ENCODE measurements around the gene MRPL28. TPM values are rescaled to one million over a fixed set of nuclear protein-coding genes. Genes with fewer than 3 reads are reported as not detected.

MRPL28 gene
- total RNA-seq, 1 donor from 2014 or later: 82.2 TPM

DNA sequence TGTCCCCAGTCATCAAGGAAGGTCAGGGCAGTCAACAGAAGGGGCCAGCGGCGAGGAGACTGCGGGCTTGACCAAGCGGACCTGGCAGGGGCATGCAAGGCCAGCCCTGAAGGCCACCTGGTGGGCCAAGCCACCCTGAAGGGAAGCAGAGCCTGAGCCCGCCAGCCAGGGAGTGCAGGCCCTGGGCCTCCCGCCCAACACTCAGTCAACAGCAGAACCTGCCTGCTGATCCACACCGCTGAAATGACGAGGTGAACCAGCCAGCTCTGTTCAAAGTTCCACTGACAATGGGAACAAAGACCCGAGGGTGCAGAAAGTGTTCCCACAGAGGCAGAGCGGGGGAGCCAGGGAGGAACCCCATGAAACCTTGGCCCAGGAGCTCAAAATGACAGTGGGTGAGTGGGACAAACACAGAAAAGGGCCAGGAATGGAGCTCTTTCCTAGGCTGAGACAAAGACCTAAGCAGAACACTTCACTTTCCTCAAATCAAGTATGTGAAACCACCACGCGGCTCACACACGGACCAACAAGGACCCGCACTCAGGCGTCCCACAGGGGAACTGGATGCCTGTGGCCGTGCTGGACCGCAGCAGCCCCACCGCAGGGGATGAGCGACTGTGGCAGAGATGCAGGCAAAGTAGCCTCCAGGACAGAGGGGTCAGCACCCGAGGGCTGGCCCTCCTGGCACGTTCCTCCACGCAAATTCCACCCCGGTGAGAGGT lies 29.8 kb downstream of the MRPL28 start:
- no peak for TF ChIP-seq EZH2phosphoT487 (IDR thresholded peaks at IDR 0.05)
- TF ChIP-seq EZH2 (IDR thresholded peaks at IDR 0.05): no peak
- TF ChIP-seq, protein P1, sequence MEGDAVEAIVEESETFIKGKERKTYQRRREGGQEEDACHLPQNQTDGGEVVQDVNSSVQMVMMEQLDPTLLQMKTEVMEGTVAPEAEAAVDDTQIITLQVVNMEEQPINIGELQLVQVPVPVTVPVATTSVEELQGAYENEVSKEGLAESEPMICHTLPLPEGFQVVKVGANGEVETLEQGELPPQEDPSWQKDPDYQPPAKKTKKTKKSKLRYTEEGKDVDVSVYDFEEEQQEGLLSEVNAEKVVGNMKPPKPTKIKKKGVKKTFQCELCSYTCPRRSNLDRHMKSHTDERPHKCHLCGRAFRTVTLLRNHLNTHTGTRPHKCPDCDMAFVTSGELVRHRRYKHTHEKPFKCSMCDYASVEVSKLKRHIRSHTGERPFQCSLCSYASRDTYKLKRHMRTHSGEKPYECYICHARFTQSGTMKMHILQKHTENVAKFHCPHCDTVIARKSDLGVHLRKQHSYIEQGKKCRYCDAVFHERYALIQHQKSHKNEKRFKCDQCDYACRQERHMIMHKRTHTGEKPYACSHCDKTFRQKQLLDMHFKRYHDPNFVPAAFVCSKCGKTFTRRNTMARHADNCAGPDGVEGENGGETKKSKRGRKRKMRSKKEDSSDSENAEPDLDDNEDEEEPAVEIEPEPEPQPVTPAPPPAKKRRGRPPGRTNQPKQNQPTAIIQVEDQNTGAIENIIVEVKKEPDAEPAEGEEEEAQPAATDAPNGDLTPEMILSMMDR (IDR thresholded peaks at IDR 0.05): no peak
- Histone ChIP-seq H3K4me2 (no peak overlapping the region), H3K27ac (no peak overlapping the region), H3K4me3 (no peak overlapping the region), H3F3A (ENCODE audit: low read depth) (no peaks in the 10 kb centered on the region), H3K36me3 (no peaks in the 10 kb centered on the region), H3K79me2 (ENCODE audit: low read depth) (peaks cover 88% of the 10 kb centered on the region), H3K27me3 (no peaks in the 10 kb centered on the region), H4K20me1 (ENCODE audit: low read depth) (peaks cover 16% of the 10 kb centered on the region), H3K9ac (no peak overlapping the region), H3K4me1 (no peaks in the 10 kb centered on the region), H3K9me3 (ENCODE audit: low read depth) (no peaks in the 10 kb centered on the region), H2AFZ (replicated peaks) (no peak overlapping the region)
- peak overlapping the region; percentile 41 for H3K4me3 Mint-ChIP-seq
- H3K36me3 Mint-ChIP-seq: peaks cover 33% of the 10 kb centered on the region
- H3K27ac Mint-ChIP-seq: no peak overlapping the region
- H3K4me1 Mint-ChIP-seq: no peaks in the 10 kb centered on the region
- H3K9me3 Mint-ChIP-seq: peaks cover 3% of the 10 kb centered on the region
- DNase-seq (ENCODE audit: low spot score): peak; percentile 1
- peaks cover 6% of the 10 kb centered on the region for H3K27me3 Mint-ChIP-seq (ENCODE audit: insufficient read depth, low read depth)

DNA sequence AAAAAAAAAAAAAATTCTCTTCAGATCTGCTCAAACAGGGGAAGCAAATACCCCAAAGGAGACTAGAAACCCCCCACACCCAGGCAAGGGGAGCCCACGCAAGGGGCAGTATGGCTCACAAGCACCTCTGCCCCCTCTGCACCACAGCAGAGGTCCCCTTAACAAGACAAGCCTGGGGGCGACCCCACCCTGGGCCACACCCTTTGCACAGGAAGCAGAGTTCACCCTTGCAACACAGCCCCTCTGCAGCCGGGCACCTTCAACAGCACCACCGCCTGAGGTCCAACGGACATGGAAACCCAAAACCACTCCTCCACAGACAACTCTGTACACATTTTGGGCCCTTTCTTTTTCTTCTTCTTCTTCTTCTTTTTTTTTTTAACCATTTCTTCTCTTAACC lies 30.7 kb downstream of the MRPL28 start:
- H3K27me3 ChIP-seq: no peaks in the 10 kb centered on the region
- TF ChIP-seq, protein P1 (IDR thresholded peaks at IDR 0.05): no peak
- TF ChIP-seq EZH2phosphoT487 (IDR thresholded peaks at IDR 0.05) (no peak), EZH2 (IDR thresholded peaks at IDR 0.05) (no peak)
- H3K27ac Mint-ChIP-seq: no peak overlapping the region
- H3K4me1 Mint-ChIP-seq: no peaks in the 10 kb centered on the region
- no peak overlapping the region for H3K4me3 ChIP-seq
- H3K4me1 ChIP-seq: no peaks in the 10 kb centered on the region
- H3K36me3 Mint-ChIP-seq: peaks cover 26% of the 10 kb centered on the region
- H3K36me3 ChIP-seq: no peaks in the 10 kb centered on the region
- peaks cover 88% of the 10 kb centered on the region for H3K79me2 ChIP-seq (ENCODE audit: low read depth)
- H3F3A ChIP-seq (ENCODE audit: low read depth): no peaks in the 10 kb centered on the region
- H3K4me3 Mint-ChIP-seq: no peak overlapping the region
- H3K9ac ChIP-seq: no peak overlapping the region
- H3K9me3 ChIP-seq (ENCODE audit: low read depth): no peaks in the 10 kb centered on the region
- no peaks in the 10 kb centered on the region for H3K9me3 Mint-ChIP-seq
- no peak overlapping the region for H3K4me2 ChIP-seq
- H4K20me1 ChIP-seq (ENCODE audit: low read depth): peaks cover 16% of the 10 kb centered on the region
- H3K27ac ChIP-seq: no peak overlapping the region
- H2AFZ ChIP-seq (replicated peaks): no peak overlapping the region
- H3K27me3 Mint-ChIP-seq (ENCODE audit: insufficient read depth, low read depth): peaks cover 6% of the 10 kb centered on the region
- DNase-seq (ENCODE audit: low spot score): no peak

DNA sequence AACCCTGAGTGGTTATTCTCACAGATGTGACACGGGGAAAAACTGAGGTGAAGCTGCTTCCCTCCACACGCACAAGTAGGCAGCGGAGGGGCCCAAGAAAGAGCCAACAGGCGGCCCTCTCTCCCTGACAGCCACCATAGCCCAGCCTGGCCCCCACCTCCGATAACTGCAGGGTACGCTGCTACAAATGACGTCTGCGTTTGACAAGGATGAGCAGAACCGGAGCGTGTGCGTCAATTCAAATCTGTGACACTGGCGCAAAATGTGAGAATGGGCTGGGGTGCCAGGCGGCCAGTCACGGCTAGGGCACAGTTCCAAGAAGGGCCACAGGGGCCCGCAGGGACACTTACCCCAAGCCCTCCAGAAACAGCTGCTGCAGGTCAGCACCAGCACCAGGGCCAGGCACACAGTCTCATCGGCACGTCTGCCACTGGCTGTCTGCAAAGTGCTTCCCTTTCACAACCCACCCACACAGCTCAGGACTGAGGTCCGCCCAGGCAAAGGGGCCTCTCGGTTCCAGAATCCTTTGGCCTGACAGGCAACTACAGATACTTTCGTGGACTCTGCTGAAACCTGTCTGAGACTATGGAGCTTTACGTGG lies 32.3 kb downstream of the MRPL28 start:
- peaks cover 19% of the 10 kb centered on the region for H3K36me3 Mint-ChIP-seq
- Histone ChIP-seq H3K9me3 (ENCODE audit: low read depth) (no peaks in the 10 kb centered on the region), H3K36me3 (no peaks in the 10 kb centered on the region), H2AFZ (replicated peaks) (no peak overlapping the region), H3K27me3 (no peaks in the 10 kb centered on the region), H3K4me3 (no peak overlapping the region), H3F3A (ENCODE audit: low read depth) (no peaks in the 10 kb centered on the region), H3K79me2 (ENCODE audit: low read depth) (peaks cover 88% of the 10 kb centered on the region), H3K27ac (no peak overlapping the region), H4K20me1 (ENCODE audit: low read depth) (peaks cover 16% of the 10 kb centered on the region), H3K9ac (no peak overlapping the region), H3K4me1 (no peaks in the 10 kb centered on the region), H3K4me2 (no peak overlapping the region)
- H3K9me3 Mint-ChIP-seq: no peaks in the 10 kb centered on the region
- no peak for TF ChIP-seq EZH2 (IDR thresholded peaks at IDR 0.05)
- TF ChIP-seq, protein P1 (IDR thresholded peaks at IDR 0.05): no peak
- TF ChIP-seq EZH2phosphoT487 (IDR thresholded peaks at IDR 0.05): no peak
- peak; percentile 1 for DNase-seq (ENCODE audit: low spot score)
- H3K4me3 Mint-ChIP-seq: no peak overlapping the region
- no peaks in the 10 kb centered on the region for H3K4me1 Mint-ChIP-seq
- no peak overlapping the region for H3K27ac Mint-ChIP-seq
- H3K27me3 Mint-ChIP-seq (ENCODE audit: insufficient read depth, low read depth): peaks cover 6% of the 10 kb centered on the region

Measured in neural progenitor cell (in vitro differentiated cells).